Upper lobe of left lung (tissue), 6 donors: ENCODE results near the gene PLTP. TPM values are rescaled to one million over a fixed set of nuclear protein-coding genes. Genes with fewer than 3 reads are reported as not detected.
"Not testable (repeated sequence)": the region's sequence is repeated elsewhere in the genome, so short reads cannot be mapped to it uniquely, and the experiment has no call there.

Experiments
- ATAC-seq, 2 donors: fragments of 200-7000 bp; cut with Tn5 transposase; one replicate each; pipeline ENCODE4 v1.9.1; 2022; ENCODE audit warnings: mild to moderate bottlenecking in 2 of 2, moderate library complexity in 2 of 2; ENCODE audit not compliant: low FRiP score in 2 of 2
- DNase-seq, 2 donors: peaks; one replicate each; pipeline ENCODE4 v3.0.0-alpha.2; 2019 to 2020
- H3K27ac ChIP-seq, 4 donors: fragments of 200-600 bp; sonication (generic); one replicate each; pipeline ENCODE4 v1.5.1; 2016 to 2019
- H3K27me3 ChIP-seq, 4 donors: fragments of 200-600 bp; sonication (generic); one replicate each; pipeline ENCODE4 v1.5.1; 2017 to 2019
- H3K36me3 ChIP-seq, 4 donors: fragments of 200-600 bp; sonication (generic); one replicate each; pipeline ENCODE4 v1.5.1; 2016 to 2019
- H3K4me1 ChIP-seq, 4 donors: fragments of 200-600 bp; sonication (generic); one replicate each; pipeline ENCODE4 v1.5.1; 2018 to 2019
- H3K4me3 ChIP-seq, 4 donors: fragments of 200-600 bp; sonication (generic); one replicate each; pipeline ENCODE4 v1.5.1; 2017 to 2019; ENCODE audit warnings: mild to moderate bottlenecking in 2 of 4, moderate library complexity in 1 of 4
- H3K9me3 ChIP-seq, 4 donors: fragments of 200-600 bp; sonication (generic); one replicate each; pipeline ENCODE4 v1.5.1; 2018 to 2019
- CTCF ChIP-seq, 6 experiments: fragments of 450-650 bp in 4 of 6; fragments of 200-600 bp in 2 of 6; sonication (generic) in 2 of 6; IDR thresholded peaks; one replicate each; pipeline ENCODE4 v1.5.1; 2016 to 2019; ENCODE audit warnings: antibody characterized with exemption in 6 of 6
- EP300 ChIP-seq, 4 donors: sonication (generic); formaldehyde crosslinking; IDR thresholded peaks; one replicate each; pipeline ENCODE4 v1.5.1; 2017; ENCODE audit warnings: antibody characterized with exemption in 4 of 4, control low read depth in 2 of 4
- POLR2A ChIP-seq, 4 donors: fragments of 450-650 bp; IDR thresholded peaks; one replicate each; pipeline ENCODE4 v1.5.1; 2016 to 2017; ENCODE audit warnings: antibody characterized with exemption in 4 of 4, mild to moderate bottlenecking in 2 of 4
- POLR2AphosphoS5 ChIP-seq, 2 donors: sonication (generic); formaldehyde crosslinking; IDR thresholded peaks; one replicate each; pipeline ENCODE4 v1.5.1; 2017; ENCODE audit warnings: antibody characterized with exemption in 2 of 2
- WGBS, 2 donors: methylation state at CpG; one replicate each; pipeline ENCODE4 v1.1.5; 2017 to 2018; 5-methylcytosine and 5-hydroxymethylcytosine counted together
- total RNA-seq, 6 donors: library from RNA; depleted of rRNA in 4 of 6; stranded (reverse); fragments of >200 nt in 4 of 6; gene quantifications; one replicate each; pipeline versions ENCODE4 v1.1.0 to v1.2.1, GENCODE V29; 2016 to 2021
- donor health status: DM: no; HTN: no; CAD: no; lungs with moderate emphysema.
- donor health status: DM: no; HTN: yes; CAD: no; lungs with severe emphysema.

PLTP gene
- total RNA-seq, 6 donors from 2014 or later = 28.9 to 169 (median 57.8) TPM

DNA sequence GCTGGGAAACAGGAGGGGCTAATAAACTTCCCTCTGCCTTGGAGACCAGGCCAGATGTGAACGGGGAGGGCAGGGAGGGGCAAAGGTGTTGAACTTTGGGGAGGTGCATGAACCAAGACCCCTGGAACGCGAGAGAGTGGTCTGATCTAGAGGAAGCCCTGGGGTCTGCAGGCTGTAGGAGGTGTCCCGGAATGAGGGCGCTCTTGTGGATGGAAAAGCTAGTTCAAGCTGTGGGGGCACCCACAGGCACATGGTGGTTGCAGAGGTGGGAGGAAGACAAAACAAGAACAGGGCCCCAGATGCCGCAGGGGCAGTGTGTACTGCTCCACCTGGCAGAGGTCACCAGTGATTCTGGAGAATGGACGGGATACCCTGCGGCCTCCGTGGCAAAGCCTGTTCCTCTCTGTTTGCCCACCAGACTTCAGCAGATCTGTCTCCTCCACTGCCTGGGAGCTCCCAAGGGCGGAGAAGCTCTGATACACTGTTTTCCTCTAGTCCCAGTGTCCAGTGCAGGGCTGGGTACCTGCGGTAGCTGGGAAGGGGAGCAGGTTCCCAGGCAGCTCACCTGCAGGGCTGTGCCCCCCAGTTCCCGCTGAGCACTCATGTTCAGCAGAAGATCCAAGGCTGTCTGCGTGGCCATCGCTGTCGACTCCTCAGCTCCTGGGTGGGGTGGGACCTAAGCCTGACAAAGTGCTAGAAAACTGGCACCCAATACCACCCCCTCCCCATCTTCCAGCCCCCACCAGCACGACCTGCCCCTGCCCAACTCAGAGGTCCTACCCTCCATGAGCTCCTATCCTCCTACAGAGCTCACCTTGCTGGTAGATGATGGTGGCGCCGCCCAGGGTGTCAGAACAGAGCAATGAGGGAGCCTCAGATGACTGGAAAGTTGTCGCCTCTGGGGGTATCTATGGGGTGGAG lies 45.3 kb upstream of the PLTP start:
- Histone ChIP-seq H3K9me3 (no peaks in the 10 kb centered on the region), H3K4me3 (no peak overlapping the region), H3K4me1 (no peaks in the 10 kb centered on the region), H3K36me3 (peaks cover 40 to 90% (median 76%) of the 10 kb centered on the region in 4 donors), H3K27ac (no peak overlapping the region), H3K27me3 (no peaks in the 10 kb centered on the region)
- ATAC-seq = no peak
- WGBS, 2 donors = 85 to 91% methylated on average over 15 to 19 of the region's 19 CpGs
- no peak for TF ChIP-seq CTCF (IDR thresholded peaks at IDR 0.05)
- TF ChIP-seq EP300 (IDR thresholded peaks at IDR 0.05) = no peak
- no peak for TF ChIP-seq POLR2AphosphoS5 (IDR thresholded peaks at IDR 0.05)
- no peak for TF ChIP-seq POLR2A (IDR thresholded peaks at IDR 0.05)
- no peak for DNase-seq

DNA sequence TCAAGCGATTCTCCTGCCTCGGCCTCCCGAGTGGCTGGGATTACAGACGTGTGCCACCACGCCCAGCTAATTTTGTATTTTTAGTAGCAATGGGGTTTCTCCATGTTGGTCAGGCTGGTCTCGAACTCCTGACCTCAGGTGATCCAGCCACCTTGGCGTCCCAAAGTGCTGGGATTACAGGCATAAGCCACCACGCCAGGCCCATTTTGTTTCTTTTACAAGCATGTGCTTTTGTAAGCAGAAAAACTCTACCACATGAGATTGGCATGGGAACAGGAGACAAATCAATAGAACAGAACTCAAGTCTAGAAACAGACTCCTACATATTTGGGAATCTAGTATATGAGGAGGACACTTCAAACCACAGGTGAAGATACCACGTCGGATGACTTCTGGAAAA lies 44.4 kb upstream of the PLTP start:
- H3K4me3 ChIP-seq, DNase-seq, H3K4me1 ChIP-seq, H3K27me3 ChIP-seq, ATAC-seq, H3K9me3 ChIP-seq, H3K27ac ChIP-seq: not testable (repeated sequence)
- WGBS, 2 donors = 92 to 95% methylated on average over 10 of the region's 10 CpGs
- peaks cover 41 to 90% (median 76%) of the 10 kb centered on the region in 4 donors for H3K36me3 ChIP-seq

DNA sequence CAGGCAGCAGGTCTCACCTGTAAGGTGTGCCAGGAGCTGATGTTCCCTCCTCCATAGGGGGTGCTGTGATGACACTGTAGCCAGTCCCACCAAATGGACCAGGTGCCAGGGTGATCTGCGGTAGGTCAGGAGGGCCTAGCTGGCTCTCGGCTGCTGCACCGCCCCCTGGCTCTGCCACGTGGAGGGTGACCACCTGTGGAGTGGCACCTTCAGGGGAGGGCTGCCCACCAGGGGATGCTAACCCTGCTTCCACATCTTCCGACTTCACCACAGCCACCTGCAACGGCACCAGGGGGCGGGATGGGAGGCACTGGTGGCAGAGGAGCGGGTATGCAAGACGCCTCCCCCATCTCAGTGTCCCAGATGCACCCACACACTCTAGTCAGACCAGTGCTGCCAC lies 41.7 kb upstream of the PLTP start:
- no peak for DNase-seq
- 85 to 90% methylated on average over 5 to 7 of the region's 9 CpGs for WGBS, 2 donors
- Histone ChIP-seq H3K27me3 (no peaks in the 10 kb centered on the region), H3K9me3 (no peaks in the 10 kb centered on the region), H3K4me1 (no peaks in the 10 kb centered on the region), H3K27ac (no peak overlapping the region), H3K36me3 (peaks cover 31 to 90% (median 75%) of the 10 kb centered on the region in 4 donors), H3K4me3 (no peak overlapping the region)
- ATAC-seq = no peak
- TF ChIP-seq EP300 (IDR thresholded peaks at IDR 0.05) = no peak
- no peak for TF ChIP-seq POLR2A (IDR thresholded peaks at IDR 0.05)
- TF ChIP-seq CTCF (IDR thresholded peaks at IDR 0.05) = no peak
- no peak for TF ChIP-seq POLR2AphosphoS5 (IDR thresholded peaks at IDR 0.05)

DNA sequence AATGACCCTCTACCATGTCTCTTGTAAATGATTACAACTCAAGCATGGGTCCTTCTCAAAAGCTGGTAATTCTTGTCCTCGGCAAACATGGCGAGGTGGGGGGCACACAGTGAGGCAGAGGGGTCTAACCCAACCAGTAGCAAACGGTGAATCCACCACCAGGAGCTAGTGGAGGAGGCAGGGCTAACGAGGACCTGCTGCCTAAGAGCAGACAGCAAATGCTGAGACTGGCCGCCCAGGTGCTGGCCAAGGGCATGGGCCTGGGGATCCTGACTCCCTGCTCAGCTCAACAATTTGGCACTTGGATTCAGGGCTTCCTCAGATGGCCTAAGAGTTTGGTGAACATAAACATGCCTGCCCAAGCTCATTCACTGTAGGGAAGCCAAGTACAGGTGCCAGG lies 40.9 kb upstream of the PLTP start:
- no peak overlapping the region for H3K4me3 ChIP-seq
- TF ChIP-seq CTCF (IDR thresholded peaks at IDR 0.05) = no peak
- no peak for TF ChIP-seq EP300 (IDR thresholded peaks at IDR 0.05)
- no peak for TF ChIP-seq POLR2AphosphoS5 (IDR thresholded peaks at IDR 0.05)
- TF ChIP-seq POLR2A (IDR thresholded peaks at IDR 0.05) = no peak
- ATAC-seq = no peak
- H3K36me3 ChIP-seq = peaks cover 29 to 90% (median 75%) of the 10 kb centered on the region in 4 donors
- no peaks in the 10 kb centered on the region for H3K27me3 ChIP-seq
- DNase-seq = no peak
- 89 to 93% methylated on average over 4 to 5 of the region's 5 CpGs for WGBS, 2 donors
- no peak overlapping the region for H3K27ac ChIP-seq
- no peaks in the 10 kb centered on the region for H3K4me1 ChIP-seq
- no peaks in the 10 kb centered on the region for H3K9me3 ChIP-seq

GRCh38 chr20:45951925-45952834 lies 40.2 kb upstream of the PLTP start:
- Histone ChIP-seq H3K36me3 (peaks cover 24 to 90% (median 75%) of the 10 kb centered on the region in 4 donors), H3K27ac (no peak overlapping the region), H3K27me3 (no peaks in the 10 kb centered on the region), H3K9me3 (no peaks in the 10 kb centered on the region), H3K4me3 (no peak overlapping the region), H3K4me1 (peaks cover 0 to 4% (median 0%) of the 10 kb centered on the region in 4 donors)
- TF ChIP-seq POLR2A (IDR thresholded peaks at IDR 0.05) (no peak), POLR2AphosphoS5 (IDR thresholded peaks at IDR 0.05) (no peak), EP300 (IDR thresholded peaks at IDR 0.05) (no peak), CTCF (IDR thresholded peaks at IDR 0.05) (no peak)
- ATAC-seq (no peak), DNase-seq (no peak)
- WGBS, 2 donors = 89 to 92% methylated on average over 4 to 15 of the region's 19 CpGs
